NCI-H82 (cell line): ENCODE measurements around the gene SHH.
"Not testable (repeated sequence)": the region's sequence is repeated elsewhere in the genome, so short reads cannot be mapped to it uniquely, and the experiment has no call there.

Experiments used
- DNase-seq: peaks from one replicate; lab custom pipeline; 2025; lab: John Stamatoyannopoulos, UW

Gene SHH

DNA sequence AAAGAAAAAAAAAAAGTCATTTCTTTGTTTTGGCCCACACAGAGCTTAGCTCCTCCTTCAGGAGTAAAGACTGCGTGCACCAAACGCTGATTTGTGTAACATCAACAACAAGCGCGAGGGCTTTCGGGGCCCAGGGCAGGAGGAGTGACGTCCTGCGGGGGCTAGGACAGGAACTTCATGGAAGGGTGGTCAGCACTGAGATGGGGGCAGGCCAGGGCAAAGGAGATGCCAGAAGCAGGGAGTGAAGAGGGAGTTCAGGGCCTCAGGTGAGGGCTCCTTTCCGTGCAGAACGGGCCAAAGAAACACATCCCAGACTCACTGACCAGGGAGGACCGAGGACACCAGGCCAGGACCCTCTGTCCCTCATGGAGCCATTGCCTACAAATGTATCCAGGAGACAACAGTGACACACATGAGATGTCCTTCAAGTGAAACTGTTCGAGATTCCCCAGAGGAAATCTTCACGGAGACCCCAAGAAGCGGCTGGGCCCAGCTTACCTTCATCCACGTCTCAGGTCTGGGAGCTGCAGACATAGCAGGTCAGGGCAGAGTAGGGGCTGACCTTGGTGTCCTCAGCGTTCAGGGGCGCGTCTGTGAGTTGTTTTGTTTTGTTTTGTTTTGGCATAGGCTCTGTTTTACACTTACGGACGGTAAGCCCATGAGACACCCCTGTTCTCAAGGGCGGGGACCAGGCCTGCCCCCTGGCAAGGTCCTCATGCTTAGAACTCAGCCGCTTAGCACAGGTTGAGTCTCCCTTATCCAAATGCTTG, 30.4 kb upstream of the SHH start:
- no peak for DNase-seq

DNA sequence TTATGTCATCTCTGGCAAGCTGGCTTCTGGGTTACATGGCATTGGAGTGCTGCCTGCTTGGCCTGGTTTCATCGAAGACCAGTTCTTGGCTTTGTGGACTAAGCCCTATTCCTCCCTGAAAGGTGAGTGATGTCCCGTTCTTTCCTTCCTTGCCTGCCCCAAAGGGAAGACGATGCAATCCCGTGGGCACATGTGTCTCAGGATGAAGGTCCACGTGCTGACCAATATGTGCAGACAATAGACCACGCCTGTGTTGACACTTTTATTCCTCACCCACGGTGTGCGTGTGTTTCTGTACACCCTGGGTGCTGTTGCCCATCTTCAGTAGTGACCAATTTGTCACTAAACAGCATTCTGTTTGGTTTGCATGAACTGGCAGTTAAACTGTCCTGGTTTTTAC, 28.6 kb upstream of the SHH start:
- DNase-seq = no peak

DNA sequence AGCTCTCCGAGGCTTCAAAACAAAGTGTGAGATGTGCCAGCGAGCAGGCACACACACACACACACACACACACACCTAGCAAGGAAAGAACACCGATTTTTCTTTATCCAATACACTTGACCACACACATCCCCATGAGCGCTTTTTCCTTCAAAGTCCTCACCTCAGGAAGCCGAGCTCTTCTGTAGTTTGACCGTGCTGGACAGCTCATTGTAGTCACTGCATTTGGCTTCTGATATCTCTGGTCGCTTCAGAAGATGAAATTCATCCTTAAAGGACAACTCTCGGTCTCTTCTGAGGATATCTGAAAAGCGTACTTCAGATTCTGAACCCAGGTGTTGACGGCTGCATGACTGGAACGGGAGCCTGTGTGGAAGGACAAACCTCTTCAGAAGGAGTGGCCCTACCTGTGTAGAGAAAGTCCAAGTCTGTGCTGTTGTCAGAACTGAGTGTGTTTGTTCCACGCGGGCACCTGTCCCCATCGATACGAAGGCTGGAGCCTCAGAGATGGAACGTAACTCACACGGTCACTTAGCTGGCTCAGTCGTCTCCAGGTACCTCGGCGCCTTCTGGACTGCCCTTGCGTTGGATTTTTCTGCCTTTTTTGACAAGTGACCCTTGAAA, 28.1 kb upstream of the SHH start:
- no peak for DNase-seq

DNA sequence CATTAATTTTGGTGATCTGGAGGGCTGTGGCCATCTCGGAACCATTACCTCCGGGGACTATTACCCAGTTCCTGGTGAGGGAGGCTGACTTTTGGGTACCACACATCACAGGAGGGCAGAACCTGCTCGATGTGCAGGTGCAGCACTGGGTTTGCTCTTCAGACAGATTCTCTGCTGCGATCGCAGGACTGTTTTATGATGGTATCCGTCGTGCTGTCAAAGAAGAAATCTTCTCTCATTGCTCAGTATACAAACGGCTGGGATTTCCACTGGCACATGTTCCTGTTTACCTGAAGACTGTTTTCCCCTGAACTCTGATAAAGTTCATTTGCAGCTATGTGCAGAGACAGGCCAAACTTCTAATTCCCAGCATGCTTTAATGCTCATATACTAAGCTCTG, 27.2 kb upstream of the SHH start:
- DNase-seq = no peak

DNA sequence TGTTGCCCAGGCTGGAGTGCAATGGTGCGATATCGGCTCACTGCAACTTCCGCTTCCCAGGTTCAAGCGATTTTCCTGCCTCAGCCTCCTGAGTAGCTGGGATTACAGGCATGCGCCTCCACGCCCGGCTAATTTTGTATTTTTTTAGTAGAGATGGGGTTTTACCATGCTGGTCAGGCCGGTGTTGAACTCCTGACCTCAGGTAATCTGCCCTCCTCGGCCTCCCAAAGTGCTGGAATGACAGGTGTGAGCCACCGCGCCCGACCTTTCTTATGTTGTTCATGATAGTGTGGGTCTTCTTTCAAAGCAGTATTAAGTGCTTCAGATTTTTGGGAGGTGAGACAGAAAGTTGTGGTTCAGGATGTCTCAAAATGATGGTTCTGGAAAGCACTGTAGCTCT, 26.0 kb upstream of the SHH start:
- DNase-seq = not testable (repeated sequence)

DNA sequence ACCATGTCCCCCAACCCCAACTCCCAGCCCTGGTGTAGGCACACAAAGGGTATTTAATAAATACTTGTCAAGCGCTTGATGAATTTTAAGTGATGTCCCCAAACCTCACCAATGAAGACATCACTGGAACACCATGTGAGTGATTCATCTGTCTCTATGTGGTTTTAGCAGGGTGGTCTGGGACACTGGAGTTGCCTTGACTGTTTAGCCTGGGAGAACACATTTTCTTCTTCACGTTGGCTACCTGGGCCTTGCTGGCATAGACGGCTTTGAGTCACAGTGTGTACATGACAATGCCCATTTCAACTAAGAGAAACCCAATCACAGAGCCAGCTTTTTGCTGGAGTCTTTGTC, 24.8 kb upstream of the SHH start:
- no peak for DNase-seq

DNA sequence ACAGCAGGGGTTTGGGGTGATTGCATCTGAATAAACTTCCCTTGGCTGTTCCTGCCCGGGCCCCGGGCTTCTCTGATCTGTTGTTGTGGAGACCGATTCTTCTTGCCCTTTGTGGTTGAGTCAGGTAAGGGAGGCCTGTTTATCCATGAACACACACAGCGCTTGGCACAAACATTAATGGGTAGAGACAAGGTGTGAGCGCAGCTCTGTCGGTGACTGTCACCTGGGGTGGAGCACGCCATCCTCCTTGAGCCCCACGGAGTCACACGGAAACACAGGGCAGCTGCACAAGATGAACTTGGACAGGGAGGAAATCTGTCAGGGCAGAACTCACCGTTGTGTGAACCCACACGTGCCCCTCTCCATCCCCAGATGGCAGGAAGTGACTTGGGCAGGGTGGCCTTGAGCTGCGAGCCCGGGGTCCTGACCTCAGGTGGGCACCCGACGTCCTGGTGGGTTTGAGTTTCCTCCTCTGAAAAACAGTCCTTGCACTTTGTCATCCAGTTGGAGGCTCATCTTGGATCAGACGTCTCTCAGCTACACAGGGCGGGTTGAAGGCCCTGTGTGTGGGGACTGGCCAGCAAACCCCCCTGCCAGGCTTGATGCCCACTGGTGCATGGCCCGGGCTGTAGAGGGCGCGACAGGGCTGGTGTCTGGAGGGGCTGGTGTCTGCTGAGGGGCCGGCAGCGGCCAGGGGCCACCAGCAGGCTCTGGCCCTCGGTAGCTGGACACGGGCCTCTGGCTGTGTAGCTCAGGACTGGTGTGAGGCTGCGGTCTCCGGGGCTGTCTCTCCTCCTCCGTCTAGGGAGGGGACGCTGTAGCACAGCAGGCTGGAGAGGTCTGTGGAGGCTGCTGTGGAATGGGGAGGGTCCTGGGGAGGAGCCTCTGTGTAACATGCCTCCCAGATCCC, 24.2 kb upstream of the SHH start:
- no peak for DNase-seq

DNA sequence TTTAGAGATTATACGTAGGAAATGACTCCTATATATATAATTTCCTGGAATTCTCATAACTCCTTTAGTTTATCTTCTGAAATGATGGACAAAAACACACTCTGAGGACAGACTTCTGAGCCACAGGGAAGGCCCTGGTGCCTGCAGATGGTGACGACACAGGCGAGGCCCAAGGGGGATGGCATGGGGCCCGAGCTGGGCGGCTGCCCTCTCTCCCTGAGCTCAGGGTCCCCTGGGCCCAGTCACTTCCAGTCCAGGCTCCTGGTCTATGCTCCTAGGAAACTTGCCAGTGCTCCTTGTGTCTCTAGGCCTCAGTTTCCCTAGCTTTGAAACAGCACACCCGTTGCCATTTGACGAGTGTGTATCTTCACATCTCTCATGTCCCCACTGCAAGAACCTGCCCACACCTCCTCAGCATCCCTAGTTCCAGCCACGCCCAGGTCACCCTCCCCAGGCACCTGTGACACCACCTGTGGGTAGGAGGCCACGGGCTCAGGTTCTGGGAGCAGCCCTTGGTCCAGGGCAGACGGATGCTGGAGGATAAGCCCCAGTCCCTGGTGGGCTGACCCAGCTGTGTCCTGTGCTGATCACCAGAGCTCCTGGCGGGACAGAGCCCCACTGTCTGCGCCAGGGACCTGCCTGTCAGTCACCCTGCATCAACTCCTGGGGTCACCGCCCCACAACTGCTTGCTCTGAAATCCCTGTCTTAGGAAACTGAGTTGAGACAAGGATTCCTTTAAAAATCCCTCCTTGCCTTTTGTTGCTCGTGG, 23.4 kb upstream of the SHH start:
- DNase-seq = no peak

DNA sequence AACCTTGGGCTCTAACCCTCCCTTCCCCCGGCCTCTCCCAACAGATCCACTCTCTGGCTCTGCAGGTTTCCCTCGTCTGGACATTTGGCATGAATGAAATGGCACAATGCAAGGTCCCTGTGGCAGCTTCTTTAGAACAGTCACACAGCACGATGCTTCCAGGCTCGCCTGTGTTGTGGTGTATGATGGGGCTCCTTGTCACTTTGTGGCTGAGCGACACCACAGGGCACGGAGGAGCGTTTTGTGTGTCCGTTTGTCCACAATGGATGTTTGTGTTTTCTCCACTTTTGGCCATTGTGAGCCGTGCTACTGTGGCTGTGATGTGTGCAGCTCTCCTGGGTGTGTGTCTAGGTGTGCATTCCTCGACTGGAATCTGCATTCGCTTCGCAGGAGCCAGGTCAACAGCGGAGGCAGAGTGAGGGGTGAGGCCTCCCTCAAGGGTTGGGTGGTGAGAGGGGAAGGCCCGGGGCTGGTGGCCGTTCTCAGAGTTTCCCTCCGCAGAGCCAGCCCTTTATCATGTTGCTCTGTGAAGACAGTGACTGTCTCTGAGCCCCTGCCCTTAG, 22.3 kb upstream of the SHH start:
- no peak for DNase-seq

DNA sequence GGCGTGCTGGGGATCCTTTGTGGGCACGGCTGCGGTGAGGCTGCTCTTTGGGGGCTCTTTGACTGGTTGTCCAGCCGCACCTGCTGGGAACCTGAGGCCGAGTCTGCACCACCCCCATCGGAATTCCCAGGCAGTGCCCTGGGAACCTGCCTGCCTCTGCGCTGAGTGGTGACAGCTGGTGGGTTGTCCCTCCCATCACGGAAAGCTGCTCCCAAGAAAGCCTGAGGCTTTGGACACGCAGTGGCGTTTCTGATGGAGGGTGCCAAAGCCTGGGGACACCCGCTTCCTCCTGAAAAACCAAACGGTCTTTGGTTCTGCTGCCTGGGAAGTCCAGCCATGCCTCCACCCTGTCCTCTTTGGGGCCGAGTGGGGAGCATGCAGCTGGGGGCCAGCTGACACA, 21.4 kb upstream of the SHH start:
- no peak for DNase-seq

DNA sequence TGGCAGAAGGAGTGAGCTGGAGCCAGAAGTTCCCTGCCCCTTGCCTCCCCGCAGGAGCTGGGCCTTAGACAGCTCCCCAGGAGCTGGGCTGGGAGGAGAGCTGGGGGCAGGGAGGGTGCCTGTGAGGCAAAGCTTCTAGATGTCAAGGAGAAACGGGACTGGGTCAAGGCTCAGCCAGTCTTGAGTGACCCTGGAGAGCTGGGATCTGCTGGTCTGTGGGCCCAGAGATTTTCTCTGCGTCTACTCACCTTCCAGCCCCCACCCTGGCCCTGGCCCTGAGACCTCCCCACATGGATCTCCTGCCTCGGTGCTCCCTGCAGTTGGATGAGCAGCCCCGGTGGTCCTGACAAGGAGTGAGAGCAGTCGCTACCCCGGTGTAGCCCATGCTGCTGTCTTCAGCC, 20.3 kb upstream of the SHH start:
- no peak for DNase-seq

DNA sequence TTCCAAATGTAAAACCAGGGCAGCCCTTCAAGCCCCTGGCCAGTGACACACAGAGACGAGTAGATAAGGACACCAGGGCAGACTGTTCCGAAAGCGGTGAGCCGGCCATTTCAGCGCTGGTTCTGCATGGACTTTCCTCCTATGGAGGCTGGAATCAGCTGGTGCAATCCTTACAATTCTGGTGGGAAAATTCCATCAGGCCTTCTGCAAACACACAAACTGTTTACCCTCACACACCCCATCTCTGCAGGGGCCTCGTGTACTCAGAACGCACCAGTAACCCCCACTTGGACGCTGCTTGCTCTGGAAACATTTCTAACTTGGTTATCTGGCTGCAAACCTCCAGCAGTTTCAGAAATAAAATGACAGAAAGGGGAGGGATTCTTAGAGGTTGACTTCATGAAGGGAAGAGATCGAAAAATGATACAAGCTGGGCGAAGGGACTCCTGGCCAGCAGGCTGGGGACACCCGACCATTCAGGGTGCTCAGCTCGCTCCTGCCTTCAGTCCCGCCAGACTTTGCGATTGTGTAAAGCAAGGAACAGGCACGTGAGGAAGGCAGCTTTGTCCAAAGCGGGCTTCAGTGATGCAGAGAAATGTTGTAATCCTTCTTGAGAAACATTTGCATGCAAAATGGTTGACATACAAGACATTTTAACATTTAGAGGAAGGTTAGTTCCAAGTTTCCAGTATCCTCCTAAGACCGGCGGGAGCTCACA, 19.7 kb upstream of the SHH start:
- DNase-seq = no peak

DNA sequence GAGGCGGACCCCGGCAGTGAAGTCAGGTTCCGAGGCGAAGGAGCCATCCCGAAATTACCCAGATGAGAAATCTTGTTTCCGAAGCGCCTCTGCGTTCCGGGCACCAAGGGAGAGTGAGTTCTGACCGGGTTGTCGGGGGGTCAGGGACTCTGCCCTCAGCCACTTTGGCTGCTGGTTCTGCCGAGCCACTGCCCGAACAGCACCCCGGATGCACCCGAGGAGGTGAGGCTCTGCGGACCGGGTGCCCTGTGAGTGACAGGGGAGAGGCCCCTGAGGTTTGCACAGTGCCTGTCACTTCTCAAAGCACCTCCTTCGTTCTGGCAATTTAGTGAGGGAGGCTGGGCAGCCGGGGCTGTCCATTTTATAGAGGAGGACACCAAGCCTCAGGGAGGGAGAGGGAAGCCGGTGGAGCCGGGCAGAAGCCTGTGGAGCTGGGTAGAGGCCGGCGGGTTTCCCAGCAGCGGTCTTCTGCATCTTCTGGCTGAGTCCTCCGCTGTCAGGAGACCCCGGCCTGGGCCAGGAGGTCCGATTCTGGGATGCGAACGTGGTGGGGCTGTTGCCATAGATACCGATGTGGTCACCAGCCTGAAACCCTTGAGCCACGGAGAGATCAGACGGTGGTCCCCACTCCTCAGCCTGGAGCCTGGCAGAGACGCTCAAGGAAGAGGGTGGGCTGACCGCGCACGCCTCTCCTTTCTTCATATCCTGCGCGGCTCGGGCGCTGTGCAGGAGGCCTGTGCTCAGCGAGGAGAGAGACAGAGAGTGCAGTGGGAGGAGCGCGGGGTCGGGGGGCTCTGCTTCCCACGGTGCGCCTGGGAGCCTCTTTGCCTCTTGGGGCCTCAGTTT, 18.9 kb upstream of the SHH start:
- DNase-seq = no peak

DNA sequence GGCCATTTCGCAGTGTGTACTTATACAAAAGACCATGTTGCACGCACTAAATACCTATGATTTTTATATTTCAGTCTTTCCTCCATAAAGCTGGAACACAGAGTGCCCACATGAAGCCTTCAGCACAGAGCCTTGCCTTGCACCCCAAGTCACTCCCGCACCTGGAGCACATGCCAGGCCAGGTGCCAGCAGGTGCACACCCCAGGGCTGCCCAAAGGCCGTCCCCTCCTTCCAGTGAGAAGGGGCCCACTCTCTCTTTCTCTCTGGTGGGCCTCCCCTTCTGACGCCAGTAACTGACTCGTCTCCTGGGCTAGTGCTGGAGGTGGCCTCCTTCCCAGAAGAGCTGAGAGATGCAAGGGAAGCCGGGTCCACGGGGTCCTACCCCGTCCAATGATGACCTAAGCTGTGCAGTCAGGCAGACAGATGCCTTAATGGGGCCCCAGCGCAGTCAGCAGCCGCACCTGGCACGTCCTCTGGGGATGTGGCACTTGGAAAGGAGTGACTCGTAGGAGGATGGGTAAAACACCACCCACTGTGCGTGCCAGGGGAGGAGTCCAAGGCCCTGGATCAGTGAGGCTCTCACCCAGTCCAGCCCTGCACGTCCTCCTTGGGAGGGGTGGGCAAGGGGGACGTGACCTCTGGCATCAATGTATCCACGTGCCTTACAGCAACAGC, 17.7 kb upstream of the SHH start:
- no peak for DNase-seq

DNA sequence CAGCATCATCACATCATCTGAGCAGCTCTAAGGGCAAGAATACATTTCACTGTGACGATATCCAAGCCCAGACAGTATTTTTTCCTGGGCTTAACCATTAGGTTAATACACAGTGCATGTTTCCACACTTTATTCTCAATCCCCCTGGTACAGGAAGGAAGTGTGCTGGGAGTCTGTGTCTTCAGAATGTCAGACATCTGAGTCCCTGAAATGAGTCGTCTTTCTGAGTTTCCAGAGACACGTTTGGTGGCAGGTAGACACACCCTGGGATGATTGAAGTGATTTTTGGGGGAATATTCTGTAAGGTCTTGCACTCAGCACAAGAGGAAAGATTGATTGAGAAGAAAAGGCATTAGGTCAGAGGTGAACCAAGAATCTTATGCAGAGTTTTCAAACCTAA, 13.1 kb upstream of the SHH start:
- no peak for DNase-seq

DNA sequence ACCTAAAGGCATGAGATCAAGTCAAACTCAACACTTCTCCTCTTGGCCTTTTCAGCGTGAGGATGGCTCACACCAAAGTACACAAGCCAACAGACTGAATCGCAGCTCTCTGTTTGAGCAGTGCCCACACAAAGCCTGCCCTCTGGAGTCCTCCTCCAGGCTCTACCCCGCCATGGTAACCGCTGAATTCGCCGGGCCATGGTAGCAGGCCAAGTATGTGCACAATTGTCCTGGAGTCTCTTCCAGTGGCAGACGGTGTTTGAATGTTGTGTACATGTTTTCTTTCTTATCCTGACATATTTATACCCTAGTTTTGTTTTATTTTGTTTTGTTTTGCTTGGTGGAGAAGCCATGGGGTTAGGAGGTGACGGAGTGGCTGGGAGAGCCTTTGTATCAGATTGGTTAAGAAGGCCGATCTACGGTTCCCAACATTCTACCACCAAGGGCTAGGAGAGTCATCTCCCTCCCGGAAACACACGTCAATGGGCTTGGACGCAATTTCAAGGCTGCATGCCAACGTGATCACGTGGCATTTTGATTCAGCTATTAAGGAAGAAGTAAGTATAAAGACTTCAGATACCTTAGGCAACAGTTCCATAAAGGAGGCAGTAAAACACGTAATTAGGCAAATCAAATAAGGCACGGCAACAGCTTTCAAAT, 12.1 kb upstream of the SHH start:
- DNase-seq = no peak

DNA sequence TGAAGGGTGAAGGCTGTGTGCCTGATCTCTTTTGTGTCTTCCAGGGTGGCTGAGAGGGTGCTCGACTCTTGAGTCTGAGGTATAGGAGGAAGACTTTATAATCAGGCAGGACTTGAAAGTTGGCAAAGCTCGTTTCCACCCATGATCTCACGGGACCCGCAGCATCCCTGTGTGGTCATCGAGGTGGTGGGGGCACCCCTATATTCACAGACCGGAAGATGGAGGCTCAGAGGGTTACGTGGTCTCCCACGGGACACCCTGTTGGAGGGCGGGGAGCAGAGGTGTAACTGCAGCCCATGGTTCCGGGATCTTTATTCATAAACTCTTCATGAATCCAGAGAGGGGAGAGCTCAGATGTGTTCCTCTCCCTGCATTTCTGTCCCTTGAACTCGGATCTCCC, 9.6 kb upstream of the SHH start:
- no peak for DNase-seq

DNA sequence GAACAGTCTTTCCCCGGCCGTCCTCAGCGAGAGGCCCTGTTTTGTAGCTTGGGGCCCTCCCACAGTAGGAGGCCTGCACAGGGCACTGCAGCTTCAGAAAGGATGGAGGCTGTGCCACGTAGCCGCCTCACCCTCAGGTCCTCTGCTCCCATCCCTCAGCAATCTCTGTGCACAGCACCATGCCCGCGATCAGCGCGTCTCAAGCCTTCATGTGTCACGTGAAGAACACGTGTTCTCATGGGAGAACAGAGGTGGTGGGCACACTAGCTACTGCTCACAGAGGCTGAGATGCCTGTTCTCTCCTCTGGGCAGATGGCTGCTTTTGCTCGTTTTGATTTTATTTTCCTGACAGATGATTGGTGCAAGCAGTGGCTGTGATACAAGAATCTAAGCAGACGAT, 8.5 kb upstream of the SHH start:
- DNase-seq = no peak

DNA sequence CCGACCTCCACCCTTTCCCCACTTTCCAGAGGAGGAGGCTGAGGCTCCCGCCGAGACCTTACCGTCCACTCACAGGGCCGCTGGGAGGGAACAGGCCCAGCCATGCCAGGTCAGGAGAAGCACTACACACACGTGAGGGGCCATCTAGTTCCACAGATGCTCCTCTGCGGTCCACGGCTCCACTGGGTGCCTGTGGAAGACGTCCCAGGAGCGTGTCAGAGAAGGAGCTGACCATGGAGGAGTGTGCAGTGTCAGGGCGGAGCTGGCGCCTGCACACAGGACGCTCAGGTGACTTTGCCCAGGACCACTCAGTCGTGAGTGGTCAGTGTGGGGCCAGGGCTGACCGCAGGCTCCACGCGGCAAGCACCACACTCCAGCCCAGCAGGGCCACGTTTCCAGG, 8.0 kb upstream of the SHH start:
- DNase-seq = no peak
